Activated T-cell treated with anti-CD3 and anti-CD28 coated beads, Interleukin-2, amount 50 U/mL, for 24 hours (primary cell): Measurements from ENCODE around the gene MAP7.
A peak's percentile ranks its signal among the peaks of the same experiment; 100 is the strongest.

Source experiments
- DNase-seq: peaks from one replicate; pipeline ENCODE4 v3.0.0-alpha.2; 2020
- H3K27ac Mint-ChIP-seq: 2 replicates; pipeline ENCODE4 v1.8.0; 2020; ENCODE audit warnings: mild to moderate bottlenecking, mixed read lengths
- H3K27me3 Mint-ChIP-seq: 2 replicates; pipeline ENCODE4 v1.8.0; 2020; ENCODE audit warnings: mixed read lengths
- H3K36me3 Mint-ChIP-seq: 2 replicates; pipeline ENCODE4 v1.8.0; 2020; ENCODE audit warnings: low read depth, mixed read lengths
- H3K4me1 Mint-ChIP-seq: 2 replicates; pipeline ENCODE4 v1.8.0; 2020; ENCODE audit warnings: low read depth, mixed read lengths
- H3K4me3 Mint-ChIP-seq: 2 replicates; pipeline ENCODE4 v1.8.0; 2020; ENCODE audit warnings: mild to moderate bottlenecking, moderate library complexity, mixed read lengths
- H3K9me3 Mint-ChIP-seq: 2 replicates; pipeline ENCODE4 v1.8.0; 2020; ENCODE audit warnings: mixed read lengths

Gene MAP7

DNA sequence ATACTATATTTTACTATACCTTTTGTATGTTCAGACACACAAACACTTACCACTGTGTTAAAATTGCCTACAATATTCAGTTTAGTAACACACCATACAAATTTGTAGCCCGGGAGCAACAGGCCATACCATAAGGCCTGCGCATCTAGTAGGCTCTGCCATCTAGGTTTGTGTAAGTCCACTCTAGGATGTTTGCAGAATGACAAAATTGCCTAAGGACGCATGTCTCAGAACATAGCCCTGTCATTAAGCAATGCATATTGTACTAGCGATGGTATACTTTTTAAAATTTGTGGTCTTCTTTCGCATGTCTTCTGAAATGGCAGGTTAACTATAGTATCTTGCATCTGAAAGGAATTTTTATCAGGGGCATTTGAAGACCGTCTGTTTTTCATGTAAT is 26.6 kb upstream of the MAP7 start:
- Mint-ChIP-seq H3K36me3 (peaks cover 76% of the 10 kb centered on the region), H3K4me3 (no peak overlapping the region), H3K9me3 (peaks cover 3% of the 10 kb centered on the region), H3K27ac (no peak overlapping the region), H3K4me1 (no peaks in the 10 kb centered on the region), H3K27me3 (no peaks in the 10 kb centered on the region)
- no peak for DNase-seq

DNA sequence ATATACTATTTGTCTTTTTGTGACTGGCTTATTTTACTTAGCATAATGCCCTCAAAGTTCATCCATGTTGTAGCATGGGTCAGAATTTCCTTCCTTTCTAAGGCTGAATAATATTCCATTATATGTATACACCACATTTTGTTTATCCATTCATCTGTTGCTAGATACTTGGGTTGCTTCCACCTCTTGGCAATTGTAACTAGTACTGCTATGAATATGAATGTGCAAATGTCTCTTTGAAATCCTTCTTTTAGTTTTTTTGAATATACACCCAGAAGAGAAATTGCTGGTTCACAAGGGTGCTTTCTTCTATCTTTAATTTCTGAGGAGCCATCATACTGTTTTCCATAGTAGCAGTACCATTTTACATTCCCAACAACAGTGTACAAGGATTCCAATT is 21.3 kb upstream of the MAP7 start:
- Mint-ChIP-seq H3K36me3 (peaks cover 70% of the 10 kb centered on the region), H3K4me3 (no peak overlapping the region), H3K27me3 (no peaks in the 10 kb centered on the region), H3K9me3 (peaks cover 13% of the 10 kb centered on the region), H3K4me1 (peaks cover 4% of the 10 kb centered on the region), H3K27ac (no peak overlapping the region)
- no peak for DNase-seq

DNA sequence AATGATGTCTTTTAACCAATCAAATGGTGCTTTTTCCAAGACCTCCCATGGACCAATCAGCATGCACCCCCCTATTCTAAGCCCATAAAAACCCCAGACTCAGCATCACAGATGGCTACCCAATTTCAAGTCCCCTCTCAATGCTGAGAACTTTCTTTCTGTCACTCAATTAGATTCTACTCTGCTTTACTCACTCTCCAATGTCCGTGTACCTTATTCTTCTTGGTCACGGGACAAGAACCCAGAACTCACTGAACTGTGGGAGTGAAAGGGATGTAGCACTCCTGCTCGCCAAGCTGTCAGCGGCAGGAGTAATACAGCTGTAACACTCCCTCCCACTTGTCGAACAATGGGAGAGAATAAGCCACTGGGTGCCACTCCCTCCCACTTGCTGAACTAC is 20.8 kb upstream of the MAP7 start:
- H3K36me3 Mint-ChIP-seq = peaks cover 68% of the 10 kb centered on the region
- H3K4me3 Mint-ChIP-seq = no peak overlapping the region
- no peaks in the 10 kb centered on the region for H3K27me3 Mint-ChIP-seq
- no peak for DNase-seq
- peaks cover 13% of the 10 kb centered on the region for H3K9me3 Mint-ChIP-seq
- no peak overlapping the region for H3K27ac Mint-ChIP-seq
- peaks cover 4% of the 10 kb centered on the region for H3K4me1 Mint-ChIP-seq

DNA sequence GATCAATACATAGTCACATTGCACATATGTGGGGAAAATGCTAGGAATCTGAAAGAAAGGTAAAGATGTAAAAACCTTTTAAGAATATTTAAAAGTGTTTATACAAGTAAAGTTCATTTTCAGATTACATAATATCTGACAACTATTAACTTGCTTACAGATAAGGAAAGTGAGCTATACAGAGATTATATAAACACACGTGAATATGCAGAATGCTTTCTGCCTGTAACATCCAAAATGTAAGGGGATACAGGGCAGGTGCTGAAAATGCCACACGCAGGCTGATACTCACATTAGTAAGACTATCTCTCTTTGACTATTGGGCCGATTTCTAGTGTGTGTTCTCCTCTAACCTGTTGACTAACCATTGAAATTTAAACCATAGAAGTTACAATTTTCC is 17.9 kb upstream of the MAP7 start:
- Mint-ChIP-seq H3K9me3 (peaks cover 11% of the 10 kb centered on the region), H3K4me1 (peaks cover 5% of the 10 kb centered on the region), H3K27me3 (no peaks in the 10 kb centered on the region), H3K27ac (no peak overlapping the region), H3K36me3 (peaks cover 61% of the 10 kb centered on the region), H3K4me3 (no peak overlapping the region)
- DNase-seq = no peak

DNA sequence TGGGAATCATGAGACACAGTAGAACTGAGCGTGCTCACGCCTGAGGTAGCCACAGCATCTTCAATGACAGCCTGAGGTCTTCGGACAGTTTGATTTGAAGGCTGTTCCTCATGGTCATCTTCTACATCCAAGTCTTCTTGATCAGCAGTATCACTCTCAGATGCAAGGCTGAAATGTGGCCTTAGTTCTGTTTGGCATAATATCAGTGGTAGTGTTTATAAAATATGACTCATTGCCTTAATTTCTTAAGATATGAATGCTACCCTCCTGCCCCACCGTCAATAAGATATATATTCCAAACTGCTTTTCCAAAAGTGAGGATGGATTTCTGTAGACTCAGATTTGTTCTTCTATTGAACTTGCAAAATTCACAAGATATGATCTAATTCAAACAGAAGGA is 17.5 kb upstream of the MAP7 start:
- no peaks in the 10 kb centered on the region for H3K27me3 Mint-ChIP-seq
- H3K4me3 Mint-ChIP-seq = no peak overlapping the region
- peaks cover 60% of the 10 kb centered on the region for H3K36me3 Mint-ChIP-seq
- DNase-seq = no peak
- no peak overlapping the region for H3K27ac Mint-ChIP-seq
- peaks cover 5% of the 10 kb centered on the region for H3K4me1 Mint-ChIP-seq
- peaks cover 11% of the 10 kb centered on the region for H3K9me3 Mint-ChIP-seq

DNA sequence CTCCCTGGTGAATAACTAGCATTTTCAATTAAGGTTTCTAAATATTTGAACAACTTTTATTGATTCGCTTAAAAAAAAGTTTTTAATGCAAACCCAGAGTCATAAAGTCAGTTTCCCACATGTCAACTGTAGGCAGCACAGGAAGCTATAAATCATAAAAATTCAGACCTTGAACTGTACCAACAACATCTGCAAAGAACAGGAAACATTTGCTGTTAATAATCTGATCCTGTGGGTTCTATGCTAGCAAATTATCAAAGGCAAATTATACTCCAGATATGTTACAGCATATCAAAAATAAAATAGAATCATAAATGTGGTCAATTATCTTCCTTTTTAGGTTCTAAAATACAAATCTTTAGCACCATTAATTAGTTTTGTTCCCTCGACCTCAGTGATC is 16.6 kb upstream of the MAP7 start:
- Mint-ChIP-seq H3K9me3 (peaks cover 11% of the 10 kb centered on the region), H3K4me1 (peaks cover 5% of the 10 kb centered on the region), H3K4me3 (no peak overlapping the region), H3K27me3 (no peaks in the 10 kb centered on the region), H3K27ac (no peak overlapping the region), H3K36me3 (peaks cover 57% of the 10 kb centered on the region)
- DNase-seq = no peak

DNA sequence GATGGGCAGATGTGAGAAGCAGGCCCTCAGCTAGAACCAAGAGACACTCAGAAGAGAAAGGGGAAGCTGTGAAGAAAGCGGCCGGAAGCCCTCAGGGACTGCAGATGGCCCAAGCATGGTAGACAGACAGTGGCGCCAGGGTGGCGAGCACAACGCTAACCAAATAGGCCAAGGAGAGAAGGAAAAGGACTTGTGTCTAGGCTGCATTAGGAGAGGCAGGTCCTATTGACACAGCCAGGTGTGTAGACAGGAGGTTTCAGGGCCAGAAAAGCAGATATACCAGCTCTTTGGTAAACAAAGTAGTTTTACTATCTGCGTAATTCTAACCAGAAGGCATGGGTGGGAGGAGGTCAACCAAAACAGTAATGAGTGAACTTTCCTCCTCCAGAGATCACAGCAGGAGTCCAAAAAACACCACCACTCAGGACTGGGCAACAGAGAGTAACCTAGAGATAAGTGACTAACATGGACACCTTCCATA is 15.8 kb upstream of the MAP7 start:
- peaks cover 4% of the 10 kb centered on the region for H3K9me3 Mint-ChIP-seq
- H3K4me1 Mint-ChIP-seq = peaks cover 5% of the 10 kb centered on the region
- no peak for DNase-seq
- H3K27me3 Mint-ChIP-seq = no peaks in the 10 kb centered on the region
- H3K36me3 Mint-ChIP-seq = peaks cover 57% of the 10 kb centered on the region
- H3K4me3 Mint-ChIP-seq = no peak overlapping the region
- no peak overlapping the region for H3K27ac Mint-ChIP-seq

DNA sequence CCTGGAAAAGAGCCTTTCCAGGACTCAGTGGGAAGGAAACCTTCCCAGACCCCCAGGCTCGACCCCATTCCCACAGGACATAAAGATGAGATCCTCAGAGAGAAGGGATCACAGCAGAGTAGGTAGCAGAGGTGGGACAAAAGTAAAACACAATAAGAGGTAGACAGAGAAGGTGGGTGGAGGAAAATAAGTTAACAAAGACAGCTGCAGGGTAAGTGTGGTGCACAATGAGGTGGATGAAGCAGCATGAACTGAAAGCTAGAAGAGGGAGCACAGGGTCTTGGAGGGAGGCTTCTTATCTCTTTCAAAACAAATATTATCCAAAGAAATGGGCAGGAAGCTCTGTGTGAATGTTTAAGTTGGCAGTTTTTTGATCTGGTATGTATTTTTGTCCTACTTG is 14.0 kb upstream of the MAP7 start:
- Mint-ChIP-seq H3K4me3 (no peak overlapping the region), H3K36me3 (peaks cover 48% of the 10 kb centered on the region)

DNA sequence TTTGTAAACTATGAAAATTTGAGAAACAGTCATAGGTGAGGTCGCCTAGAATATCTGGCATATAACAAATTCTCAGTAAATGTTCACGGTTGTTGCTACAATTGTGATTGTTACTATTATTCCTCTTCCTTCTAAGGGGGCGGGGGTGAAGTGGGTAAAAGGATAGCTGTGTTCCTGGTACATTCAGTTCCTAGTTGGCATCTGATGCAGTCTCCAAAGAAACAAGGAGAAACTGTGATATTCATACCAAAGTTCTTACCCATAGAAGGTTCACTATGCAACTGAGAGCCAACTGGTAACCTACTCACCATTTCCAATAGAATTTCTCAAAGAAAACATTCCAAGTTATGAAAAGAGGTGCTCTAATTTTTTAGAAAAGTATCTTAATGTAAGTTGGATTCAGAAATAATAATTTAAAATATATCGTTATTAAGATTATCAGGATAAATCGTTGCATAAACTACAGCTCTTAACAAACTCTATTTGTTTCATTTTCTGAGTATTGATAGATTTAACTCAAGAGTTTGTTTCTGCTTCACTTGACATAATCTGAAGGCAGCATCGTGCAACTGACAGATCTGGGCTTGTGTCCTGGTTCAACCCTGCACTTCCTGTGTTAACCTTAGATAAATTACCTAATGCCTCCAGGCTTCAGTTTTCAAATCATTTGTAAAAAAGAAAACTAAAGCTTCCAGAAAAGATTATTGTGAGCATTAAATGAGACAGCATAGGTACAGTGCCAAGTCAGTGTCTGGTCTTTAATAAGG is 13.3 kb upstream of the MAP7 start:
- Mint-ChIP-seq H3K9me3 (no peaks in the 10 kb centered on the region), H3K27ac (no peak overlapping the region), H3K27me3 (no peaks in the 10 kb centered on the region), H3K36me3 (peaks cover 49% of the 10 kb centered on the region), H3K4me1 (peaks cover 5% of the 10 kb centered on the region), H3K4me3 (no peak overlapping the region)
- DNase-seq = no peak

More for the DNA sequence above, 14.0 kb upstream of the MAP7 start:
- no peak for DNase-seq
- no peak overlapping the region for H3K27ac Mint-ChIP-seq
- no peaks in the 10 kb centered on the region for H3K9me3 Mint-ChIP-seq
- H3K4me1 Mint-ChIP-seq = peaks cover 5% of the 10 kb centered on the region
- H3K27me3 Mint-ChIP-seq = no peaks in the 10 kb centered on the region

DNA sequence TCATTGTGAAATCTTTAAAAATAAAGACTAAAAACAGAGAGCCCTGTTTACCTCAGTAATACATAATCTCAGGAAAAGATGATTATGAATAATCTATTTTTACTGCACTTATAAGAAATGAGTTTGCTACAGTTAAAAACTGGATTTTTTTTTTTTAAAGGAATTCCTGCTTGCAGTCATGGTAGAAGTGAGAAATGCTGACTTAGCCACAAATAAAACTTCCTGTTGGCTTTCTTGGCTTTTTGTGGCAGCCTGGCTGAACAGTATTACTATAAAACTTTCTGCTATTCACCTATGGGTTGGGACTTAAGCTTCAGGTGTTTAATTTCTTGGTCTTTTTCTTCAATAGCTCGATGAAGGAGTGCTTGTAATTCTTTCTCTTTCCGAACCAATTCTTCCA is 12.0 kb upstream of the MAP7 start:
- peaks cover 3% of the 10 kb centered on the region for H3K4me1 Mint-ChIP-seq
- H3K36me3 Mint-ChIP-seq = peaks cover 48% of the 10 kb centered on the region

DNA sequence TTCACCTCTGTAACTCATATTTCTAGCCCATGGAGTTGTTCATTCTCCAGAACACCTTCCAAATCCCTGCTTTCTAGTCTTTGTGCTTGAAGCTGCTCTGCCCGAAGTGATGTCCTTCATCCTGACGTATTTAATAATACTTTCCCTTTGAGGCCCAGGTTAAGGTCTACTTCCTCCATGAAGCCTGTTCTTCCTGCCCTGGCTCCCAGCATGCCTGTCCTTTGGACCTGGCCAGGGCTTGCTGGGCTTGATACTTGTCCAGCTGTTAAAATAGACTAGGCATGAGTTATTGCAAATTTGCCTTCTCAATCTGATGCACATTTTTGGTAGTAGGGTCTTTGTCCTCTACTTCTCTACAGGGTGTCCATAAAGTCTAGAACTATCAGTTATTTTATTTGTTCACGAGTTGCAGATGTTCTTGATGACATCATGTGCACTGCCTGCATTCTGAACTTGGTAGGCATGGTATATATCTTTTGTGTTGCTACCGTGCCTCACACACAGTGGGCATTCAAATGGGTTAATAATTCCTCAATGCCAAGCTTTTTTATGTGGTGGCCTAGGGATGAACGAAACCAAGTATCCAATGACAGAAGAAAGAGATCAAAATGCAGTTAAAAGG is 3.1 kb upstream of the MAP7 start:
- Mint-ChIP-seq H3K4me3 (no peak overlapping the region), H3K36me3 (peaks cover 11% of the 10 kb centered on the region), H3K27me3 (peaks cover 28% of the 10 kb centered on the region), H3K9me3 (no peaks in the 10 kb centered on the region), H3K27ac (no peak overlapping the region), H3K4me1 (peaks cover 6% of the 10 kb centered on the region)
- DNase-seq = no peak

More for the DNA sequence above, 12.0 kb upstream of the MAP7 start:
- no peak overlapping the region for H3K4me3 Mint-ChIP-seq
- no peaks in the 10 kb centered on the region for H3K27me3 Mint-ChIP-seq
- no peak for DNase-seq
- no peak overlapping the region for H3K27ac Mint-ChIP-seq
- H3K9me3 Mint-ChIP-seq = no peaks in the 10 kb centered on the region

DNA sequence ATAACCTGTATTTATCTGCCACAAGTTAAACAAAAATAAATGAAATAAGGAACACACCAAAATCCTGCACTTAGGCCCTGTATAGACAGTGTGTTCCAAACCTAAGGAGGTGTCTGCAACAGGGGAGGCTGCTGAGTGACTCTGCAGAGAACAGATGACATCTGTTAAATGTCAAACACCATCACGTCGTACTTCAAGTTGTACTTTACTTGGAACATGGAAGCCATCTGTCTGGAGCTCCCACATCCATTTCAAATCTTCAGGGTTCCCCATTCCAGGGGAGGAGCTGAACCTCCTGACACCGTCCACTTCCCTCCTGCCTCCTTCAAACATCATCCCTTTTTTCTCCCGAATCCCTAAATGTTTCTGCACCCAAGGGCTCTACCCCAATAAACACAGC is 1.8 kb upstream of the MAP7 start:
- Mint-ChIP-seq H3K27me3 (peaks cover 34% of the 10 kb centered on the region), H3K27ac (no peak overlapping the region), H3K4me3 (no peak overlapping the region), H3K9me3 (no peaks in the 10 kb centered on the region), H3K4me1 (peaks cover 6% of the 10 kb centered on the region), H3K36me3 (peaks cover 2% of the 10 kb centered on the region)
- no peak for DNase-seq

DNA sequence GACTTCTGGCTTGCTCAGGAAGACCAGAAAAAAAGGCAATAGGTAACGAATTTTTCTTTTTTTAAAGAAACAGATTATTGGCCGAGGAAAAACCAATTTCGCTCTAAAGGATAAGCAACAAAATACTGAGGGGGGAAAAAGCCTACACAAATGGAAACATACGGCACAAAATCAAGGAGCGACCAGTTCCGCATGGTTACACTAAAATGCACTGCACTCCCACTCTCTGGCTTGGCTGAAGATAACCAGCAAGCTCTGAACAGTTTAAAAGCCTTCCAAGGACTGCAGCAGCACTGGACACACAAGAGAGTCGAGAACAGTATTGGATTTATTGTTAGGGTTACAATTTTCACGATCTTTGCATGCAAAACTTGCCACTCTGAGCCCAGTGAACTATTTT is 881 bp upstream of the MAP7 start:
- no peak for DNase-seq
- Mint-ChIP-seq H3K4me3 (peak overlapping the region; percentile 52), H3K27ac (no peak overlapping the region), H3K36me3 (no peaks in the 10 kb centered on the region), H3K4me1 (peaks cover 6% of the 10 kb centered on the region), H3K9me3 (no peaks in the 10 kb centered on the region), H3K27me3 (peaks cover 43% of the 10 kb centered on the region)

DNA sequence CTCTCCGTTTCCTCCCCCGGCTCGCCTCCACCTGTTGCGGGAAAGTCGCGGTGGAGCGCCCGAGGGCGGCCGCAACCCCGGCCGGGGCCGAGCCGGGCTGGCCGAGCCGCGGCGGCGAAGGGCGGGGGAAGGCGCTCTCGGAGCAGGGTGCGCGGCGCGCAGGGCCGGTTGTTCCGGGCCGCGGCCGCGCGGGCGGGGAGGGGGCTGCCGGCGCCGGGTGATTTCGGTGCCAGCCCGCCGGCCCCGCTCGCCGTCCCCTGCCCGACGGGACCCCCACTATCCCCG is 235 bp downstream of the MAP7 start:
- H3K36me3 Mint-ChIP-seq = no peaks in the 10 kb centered on the region
- H3K4me3 Mint-ChIP-seq = peak overlapping the region; percentile 51
- no peaks in the 10 kb centered on the region for H3K9me3 Mint-ChIP-seq
- peaks cover 50% of the 10 kb centered on the region for H3K27me3 Mint-ChIP-seq
- peaks cover 6% of the 10 kb centered on the region for H3K4me1 Mint-ChIP-seq
- no peak overlapping the region for H3K27ac Mint-ChIP-seq
- DNase-seq = no peak

DNA sequence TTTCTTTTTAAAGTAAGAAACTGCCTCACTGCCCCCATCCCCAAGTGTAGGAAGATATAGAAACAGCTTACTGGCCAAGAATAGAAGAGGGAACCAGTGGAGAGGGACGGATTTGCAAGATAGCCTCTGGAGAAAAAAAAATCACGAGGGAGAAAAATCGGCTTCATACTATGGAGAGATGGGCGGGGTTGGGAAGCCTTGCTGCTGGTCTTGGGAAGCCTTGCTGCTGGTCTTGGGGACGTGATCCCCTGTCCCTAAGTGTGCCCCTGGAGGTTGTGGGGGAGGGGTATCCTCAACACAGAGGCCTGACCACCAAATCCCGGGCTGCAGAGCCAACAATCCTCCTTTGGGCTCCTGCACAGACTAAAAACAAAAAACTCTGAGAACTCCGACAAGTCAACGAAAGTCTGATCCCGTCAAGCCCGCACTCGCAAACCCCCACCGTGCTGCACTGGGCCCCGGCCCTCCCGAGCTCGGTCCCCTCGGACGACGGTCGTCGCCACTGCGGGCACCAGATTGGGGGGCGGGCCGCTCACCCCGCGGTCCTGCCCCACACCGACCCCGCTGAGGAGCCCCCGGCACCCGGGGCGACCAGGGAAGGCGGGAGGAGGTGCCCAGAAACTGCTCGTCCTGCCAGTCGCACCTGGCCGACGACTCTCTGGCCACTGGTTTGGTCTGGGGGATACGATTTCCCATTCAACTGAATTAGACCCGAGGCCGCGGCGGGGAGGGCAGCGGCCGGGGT is 750 bp downstream of the MAP7 start:
- peaks cover 6% of the 10 kb centered on the region for H3K4me1 Mint-ChIP-seq
- H3K27ac Mint-ChIP-seq = no peak overlapping the region
- peaks cover 56% of the 10 kb centered on the region for H3K27me3 Mint-ChIP-seq
- DNase-seq = no peak
- no peaks in the 10 kb centered on the region for H3K9me3 Mint-ChIP-seq
- H3K4me3 Mint-ChIP-seq = peak overlapping the region; percentile 61
- H3K36me3 Mint-ChIP-seq = no peaks in the 10 kb centered on the region
